A673 (cell line): Measurements from ENCODE around the gene COA8. TPM values are rescaled to one million over a fixed set of nuclear protein-coding genes. Genes with fewer than 3 reads are reported as not detected.
A peak's percentile ranks its signal among the peaks of the same experiment; 100 is the strongest.

Experiments used
- BruUV-seq: library from RNA; stranded (reverse); fragments of 400-500 nt; replicated peaks from 2 replicates; lab custom pipeline; 2021; lab: Mats Ljungman, UMichigan
- CTCF ChIA-PET: fragments of 300-600 bp; sonication (Branson Sonifier 250); formaldehyde crosslinking; loops from one replicate; lab custom pipeline; 2022; ENCODE audit warnings: antibody characterized with exemption; lab: Charles Lee
- POLR2A ChIA-PET: fragments of 300-600 bp; sonication (Branson Sonifier 250); formaldehyde crosslinking; loops from one replicate; lab custom pipeline; 2022; ENCODE audit warnings: antibody characterized with exemption; ENCODE audit not compliant: low non-redundant PET; lab: Charles Lee
- DNase-seq: peaks from one replicate; pipeline ENCODE4 v3.0.0-alpha.2; 2015; ENCODE audit warnings: low spot score
- H3K27ac ChIP-seq: fragments of 200-600 bp; sonication (generic); 2 replicates; pipeline ENCODE4 v1.5.1; 2016; ENCODE audit warnings: mixed run types, low read depth, mild to moderate bottlenecking, mixed read lengths, antibody characterized with exemption, low read length; ENCODE audit not compliant: poor library complexity, severe bottlenecking
- H3K27me3 ChIP-seq: fragments of 200-600 bp; sonication (generic); replicated peaks from 2 replicates; pipeline ENCODE4 v1.6.1; 2017; ENCODE audit warnings: mixed run types, low read depth, mild to moderate bottlenecking, mixed read lengths, antibody characterized with exemption, low read length; ENCODE audit not compliant: insufficient read depth, poor library complexity
- H3K36me3 ChIP-seq: fragments of 200-600 bp; sonication (generic); 2 replicates; pipeline ENCODE4 v1.6.1; 2016; ENCODE audit warnings: mixed run types, mild to moderate bottlenecking, mixed read lengths, antibody characterized with exemption, low read length; ENCODE audit not compliant: insufficient read depth, poor library complexity, severe bottlenecking
- H3K4me1 ChIP-seq: fragments of 200-600 bp; sonication (generic); 2 replicates; pipeline ENCODE4 v1.6.1; 2017; ENCODE audit warnings: mixed run types, mild to moderate bottlenecking, mixed read lengths, antibody characterized with exemption, low read length; ENCODE audit not compliant: insufficient read depth, poor library complexity, severe bottlenecking
- H3K4me3 ChIP-seq: fragments of 200-600 bp; sonication (generic); 2 replicates; pipeline ENCODE4 v1.5.1; 2016; ENCODE audit warnings: low read depth, mixed run types, mild to moderate bottlenecking, mixed read lengths, low read length; ENCODE audit not compliant: poor library complexity, severe bottlenecking
- H3K9me3 ChIP-seq: fragments of 200-600 bp; sonication (generic); 2 replicates; pipeline ENCODE4 v1.6.1; 2016; ENCODE audit warnings: mixed run types, low read depth, mild to moderate bottlenecking, mixed read lengths, antibody characterized with exemption, low read length; ENCODE audit not compliant: poor library complexity, severe bottlenecking
- EZH2 ChIP-seq: fragments of 200-600 bp; sonication (generic); IDR thresholded peaks from 2 replicates; pipeline ENCODE4 v1.6.1; 2017; ENCODE audit warnings: borderline replicate concordance, low read depth, mild to moderate bottlenecking, mixed read lengths, antibody characterized with exemption, low read length; ENCODE audit not compliant: poor library complexity, severe bottlenecking
- intact Hi-C: fragments of 100-400 bp; cut with micrococcal nuclease; formaldehyde crosslinking; loops from one replicate; pipeline ENCODE4 v1.10.0; 2022; ENCODE audit not compliant: unreplicated experiment
- total RNA-seq: library from RNA; stranded (reverse); gene quantifications from 2 replicates; pipeline ENCODE4 v1.2.3, GENCODE V29; 2021
- TF ChIP-seq, protein P1 (sequence below): fragments of 300-800, 200-600 bp; sonication (generic); conservative IDR thresholded peaks from 2 replicates; pipeline ENCODE4 v1.5.1; 2017; ENCODE audit warnings: low read depth, mild to moderate bottlenecking, antibody characterized with exemption, low read length, moderate library complexity, mixed read lengths

The COA8 gene
- total RNA-seq, 1 experiment from 2014 or later, result 51.0 TPM

DNA sequence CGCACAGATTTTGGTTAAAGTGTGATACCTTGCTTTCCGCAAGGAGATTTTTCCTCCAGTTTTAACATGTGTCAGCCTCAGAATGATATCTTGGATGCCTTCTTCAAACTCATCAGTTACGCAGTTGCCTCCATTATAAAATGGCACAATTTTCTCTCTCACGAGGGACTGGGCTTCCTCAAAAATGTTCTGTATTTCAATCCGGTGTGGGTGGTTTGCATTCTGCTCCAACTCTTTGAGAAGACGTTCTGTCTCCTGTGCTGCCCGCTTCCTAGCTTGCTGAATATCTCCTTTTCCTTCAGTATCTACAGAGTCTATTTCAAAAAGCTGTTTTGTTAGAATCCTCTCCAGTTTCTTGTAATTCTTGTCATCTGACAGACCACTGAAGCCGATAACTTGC, 2.1 kb upstream of the COA8 start:
- ChIA-PET POLR2A (no interaction called here), CTCF (no interaction called here)
- Histone ChIP-seq H3K4me3 (peak overlapping the region; percentile 98), H3K27me3 (no peaks in the 10 kb centered on the region), H3K9me3 (no peaks in the 10 kb centered on the region), H3K4me1 (peaks cover 44% of the 10 kb centered on the region), H3K36me3 (peaks cover 21% of the 10 kb centered on the region), H3K27ac (peak overlapping the region; percentile 99)
- no peak for TF ChIP-seq EZH2
- TF ChIP-seq, protein P1, sequence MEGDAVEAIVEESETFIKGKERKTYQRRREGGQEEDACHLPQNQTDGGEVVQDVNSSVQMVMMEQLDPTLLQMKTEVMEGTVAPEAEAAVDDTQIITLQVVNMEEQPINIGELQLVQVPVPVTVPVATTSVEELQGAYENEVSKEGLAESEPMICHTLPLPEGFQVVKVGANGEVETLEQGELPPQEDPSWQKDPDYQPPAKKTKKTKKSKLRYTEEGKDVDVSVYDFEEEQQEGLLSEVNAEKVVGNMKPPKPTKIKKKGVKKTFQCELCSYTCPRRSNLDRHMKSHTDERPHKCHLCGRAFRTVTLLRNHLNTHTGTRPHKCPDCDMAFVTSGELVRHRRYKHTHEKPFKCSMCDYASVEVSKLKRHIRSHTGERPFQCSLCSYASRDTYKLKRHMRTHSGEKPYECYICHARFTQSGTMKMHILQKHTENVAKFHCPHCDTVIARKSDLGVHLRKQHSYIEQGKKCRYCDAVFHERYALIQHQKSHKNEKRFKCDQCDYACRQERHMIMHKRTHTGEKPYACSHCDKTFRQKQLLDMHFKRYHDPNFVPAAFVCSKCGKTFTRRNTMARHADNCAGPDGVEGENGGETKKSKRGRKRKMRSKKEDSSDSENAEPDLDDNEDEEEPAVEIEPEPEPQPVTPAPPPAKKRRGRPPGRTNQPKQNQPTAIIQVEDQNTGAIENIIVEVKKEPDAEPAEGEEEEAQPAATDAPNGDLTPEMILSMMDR, result no peak
- no TSS peak for BruUV-seq
- intact Hi-C loops, result no loop called here
- no peak for DNase-seq

DNA sequence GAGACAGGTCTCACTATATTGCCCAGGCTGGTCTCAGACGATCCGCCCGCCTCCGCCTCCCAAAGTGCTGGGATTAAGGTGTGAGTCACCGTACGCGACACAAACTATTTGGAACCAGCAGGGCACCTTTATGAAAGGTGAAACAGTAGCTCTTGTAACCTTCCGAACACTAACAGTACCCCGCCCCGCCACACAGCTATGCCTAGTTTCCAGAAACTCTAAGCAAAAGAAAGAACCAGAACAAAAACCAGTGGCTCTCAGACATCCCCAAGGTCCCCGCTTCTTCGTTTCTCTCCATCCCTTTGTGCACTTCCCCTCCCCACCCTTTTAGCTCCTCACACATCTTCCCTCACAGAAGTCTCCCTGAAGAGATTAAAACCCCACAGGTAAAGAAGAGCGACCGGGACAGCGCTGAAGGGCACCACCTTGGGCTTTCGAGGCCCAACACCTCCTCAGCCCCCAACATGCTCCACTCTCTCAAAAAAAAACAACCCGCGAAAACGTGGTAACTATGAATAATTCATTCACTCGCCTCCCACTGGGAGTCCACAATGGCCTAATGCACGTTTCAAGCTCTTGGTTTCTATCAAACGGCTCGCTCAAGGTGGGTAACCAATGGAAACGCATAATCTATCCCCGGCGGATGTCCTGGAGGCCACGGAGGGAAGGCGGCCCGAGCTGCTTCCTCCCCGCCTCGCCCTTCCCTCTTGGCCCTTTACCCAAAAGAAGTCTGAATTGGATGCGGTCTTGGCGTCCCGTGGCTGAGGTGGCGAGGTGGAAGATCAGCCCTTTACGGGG, 1.2 kb upstream of the COA8 start:
- Histone ChIP-seq H3K27ac (peak overlapping the region; percentile 99), H3K9me3 (no peaks in the 10 kb centered on the region), H3K4me1 (peaks cover 43% of the 10 kb centered on the region), H3K4me3 (peak overlapping the region; percentile 98), H3K27me3 (no peaks in the 10 kb centered on the region), H3K36me3 (peaks cover 21% of the 10 kb centered on the region)
- TF ChIP-seq, protein P1, result no peak
- no peak for TF ChIP-seq EZH2
- POLR2A ChIA-PET, result no interaction called here
- no TSS peak for BruUV-seq
- intact Hi-C loops, result no loop called here
- peak; percentile 53 for DNase-seq
- CTCF ChIA-PET, result interaction anchor here (0.5 to 0.7 kb wide), 2 partner anchors 9 to 41 kb away, joined by 3 read pairs; no protein-coding TSS in a partner anchor

DNA sequence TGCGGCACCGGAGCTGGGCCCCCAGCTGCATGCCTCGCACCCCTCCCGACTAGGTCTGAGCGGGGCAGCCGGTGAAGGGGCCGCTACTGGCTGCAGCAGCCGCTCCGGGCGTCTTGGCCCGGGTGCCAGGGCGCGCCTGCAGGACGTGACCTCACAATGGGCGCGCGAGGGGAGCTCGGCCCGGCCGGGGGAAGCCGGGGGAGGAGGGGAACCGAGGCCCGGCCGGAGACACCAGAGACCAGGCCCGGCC, 656 bp upstream of the COA8 start:
- intact Hi-C loops, result no loop called here
- H3K27me3 ChIP-seq, result no peaks in the 10 kb centered on the region
- H3K4me3 ChIP-seq, result peak overlapping the region; percentile 98
- TF ChIP-seq, protein P1, result no peak
- TF ChIP-seq EZH2, result no peak
- no TSS peak for BruUV-seq
- H3K9me3 ChIP-seq, result no peaks in the 10 kb centered on the region
- peak overlapping the region; percentile 99 for H3K27ac ChIP-seq
- CTCF ChIA-PET, result interaction anchor here (0.5 to 0.7 kb wide), 2 partner anchors 9 to 41 kb away, joined by 3 read pairs; no protein-coding TSS in a partner anchor
- H3K36me3 ChIP-seq, result peaks cover 21% of the 10 kb centered on the region
- DNase-seq, result no peak
- POLR2A ChIA-PET, result no interaction called here
- H3K4me1 ChIP-seq, result peaks cover 38% of the 10 kb centered on the region
